H9 (cell line): ENCODE data around the gene MEX3C. TPM values are rescaled to one million over a fixed set of nuclear protein-coding genes. Genes with fewer than 3 reads are reported as not detected.

ENCODE experiments used
- DNase-seq: peaks from one replicate; pipeline ENCODE4 v3.0.0-alpha.2; 2017
- H2AFZ ChIP-seq: one replicate; pipeline ENCODE4 v1.6.1; 2013; ENCODE audit warnings: mild to moderate bottlenecking, low read length, control low read depth, moderate library complexity
- H2AK5ac ChIP-seq: 2 replicates; pipeline ENCODE4 v1.6.1; 2013; ENCODE audit warnings: low read length, control low read depth, mixed read lengths; ENCODE audit not compliant: insufficient read length
- H2BK120ac ChIP-seq: one replicate; pipeline ENCODE4 v1.6.1; 2013; ENCODE audit warnings: low read depth, mild to moderate bottlenecking, low read length, control low read depth, inconsistent platforms; ENCODE audit not compliant: poor library complexity, severe bottlenecking
- H2BK12ac ChIP-seq: 2 replicates; pipeline ENCODE4 v1.6.1; 2013; ENCODE audit warnings: low read length, control low read depth, mixed read lengths, low read depth; ENCODE audit not compliant: insufficient read length
- H2BK15ac ChIP-seq: 2 replicates; pipeline ENCODE4 v1.6.1; 2013; ENCODE audit warnings: low read depth, low read length, control low read depth
- H2BK20ac ChIP-seq: one replicate; pipeline ENCODE4 v1.6.1; 2013; ENCODE audit warnings: low read depth, mild to moderate bottlenecking, low read length, control low read depth, inconsistent platforms; ENCODE audit not compliant: poor library complexity, severe bottlenecking
- H2BK5ac ChIP-seq: 2 replicates; pipeline ENCODE4 v1.6.1; 2013; ENCODE audit warnings: low read length, control low read depth, mixed read lengths; ENCODE audit not compliant: insufficient read length
- H3K14ac ChIP-seq: 2 replicates; pipeline ENCODE4 v1.6.1; 2013; ENCODE audit warnings: low read length, control low read depth; ENCODE audit not compliant: insufficient read depth
- H3K18ac ChIP-seq: 2 replicates; pipeline ENCODE4 v1.6.1; 2013; ENCODE audit warnings: low read depth, mild to moderate bottlenecking, mixed read lengths, low read length, control low read depth; ENCODE audit not compliant: insufficient read length
- H3K23ac ChIP-seq: 2 replicates; pipeline ENCODE4 v1.6.1; 2013; ENCODE audit warnings: low read length, control low read depth, mixed read lengths, low read depth; ENCODE audit not compliant: insufficient read length
- H3K23me2 ChIP-seq: 2 replicates; pipeline ENCODE4 v1.6.1; 2013; ENCODE audit warnings: low read depth, mild to moderate bottlenecking, mixed read lengths, low read length, control low read depth; ENCODE audit not compliant: insufficient read length, poor library complexity, severe bottlenecking
- H3K27ac ChIP-seq: 2 replicates; pipeline ENCODE4 v1.5.1; 2013; ENCODE audit warnings: low read length, control low read depth, mixed read lengths, low read depth; ENCODE audit not compliant: insufficient read length
- H3K27me3 ChIP-seq: 2 replicates; pipeline ENCODE4 v1.6.1; 2013; ENCODE audit warnings: low read length, control low read depth, inconsistent platforms; ENCODE audit not compliant: insufficient read depth
- H3K4ac ChIP-seq: 2 replicates; pipeline ENCODE4 v1.6.1; 2013; ENCODE audit warnings: low read depth, mild to moderate bottlenecking, control low read depth, inconsistent platforms, low read length, moderate library complexity
- H3K4me1 ChIP-seq: 2 replicates; pipeline ENCODE4 v1.6.1; 2013; ENCODE audit warnings: low read length, control low read depth, inconsistent platforms; ENCODE audit not compliant: insufficient read depth
- H3K4me2 ChIP-seq: 2 replicates; pipeline ENCODE4 v1.6.1; 2013; ENCODE audit warnings: low read length, control low read depth, mixed read lengths; ENCODE audit not compliant: insufficient read length, insufficient read depth
- H3K56ac ChIP-seq: 2 replicates; pipeline ENCODE4 v1.6.1; 2013; ENCODE audit warnings: low read depth, mild to moderate bottlenecking, mixed read lengths, low read length, control low read depth; ENCODE audit not compliant: insufficient read length
- H3K79me1 ChIP-seq: 2 replicates; pipeline ENCODE4 v1.6.1; 2013; ENCODE audit warnings: low read depth, mild to moderate bottlenecking, moderate library complexity, low read length, control low read depth, inconsistent platforms; ENCODE audit not compliant: insufficient read depth, poor library complexity, severe bottlenecking
- H3K79me2 ChIP-seq: 2 replicates; pipeline ENCODE4 v1.6.1; 2013; ENCODE audit warnings: low read length, control low read depth, inconsistent platforms; ENCODE audit not compliant: insufficient read depth
- H3K9ac ChIP-seq: 2 replicates; pipeline ENCODE4 v1.6.1; 2013; ENCODE audit warnings: low read length, control low read depth, mixed read lengths; ENCODE audit not compliant: insufficient read length; ENCODE audit errors: extremely low read depth
- H3K9me3 ChIP-seq: one replicate; pipeline ENCODE4 v1.6.1; 2013; ENCODE audit warnings: low read depth, low read length, inconsistent platforms; ENCODE audit not compliant: control insufficient read depth
- H3T11ph ChIP-seq: one replicate; pipeline ENCODE4 v1.6.1; 2013; ENCODE audit warnings: mild to moderate bottlenecking, low read length, control low read depth, inconsistent platforms
- H4K20me1 ChIP-seq: one replicate; pipeline ENCODE4 v1.6.1; 2013; ENCODE audit not compliant: control insufficient read depth, insufficient read length, insufficient read depth
- H4K5ac ChIP-seq: 2 replicates; pipeline ENCODE4 v1.6.1; 2013; ENCODE audit warnings: low read depth, mild to moderate bottlenecking, mixed read lengths, low read length, control low read depth; ENCODE audit not compliant: insufficient read length
- H4K8ac ChIP-seq: replicated peaks from 2 replicates; pipeline ENCODE4 v1.6.1; 2013; ENCODE audit warnings: low read length, control low read depth, mixed read lengths, low read depth; ENCODE audit not compliant: insufficient read length
- H4K91ac ChIP-seq: 2 replicates; pipeline ENCODE4 v1.6.1; 2013; ENCODE audit warnings: low read depth, mild to moderate bottlenecking, moderate library complexity, mixed read lengths, low read length, control low read depth; ENCODE audit not compliant: insufficient read length
- H3K27ac Mint-ChIP-seq, 3 experiments: 2 replicates in 2 of 3; 3 replicates in 1 of 3; pipeline ENCODE4 v1.8.0; 2020 to 2021; ENCODE audit warnings: mixed read lengths in 3 of 3, mild to moderate bottlenecking in 1 of 3, moderate library complexity in 1 of 3
- H3K27me3 Mint-ChIP-seq: 2 replicates; pipeline ENCODE4 v1.8.0; 2021; ENCODE audit warnings: low read depth, mild to moderate bottlenecking, moderate library complexity, mixed read lengths
- H3K36me3 Mint-ChIP-seq, 3 experiments: 2 replicates in 2 of 3; 3 replicates in 1 of 3; pipeline ENCODE4 v1.8.0; 2020 to 2021; ENCODE audit warnings: low read depth in 3 of 3, mixed read lengths in 3 of 3; ENCODE audit not compliant: insufficient read depth in 1 of 3
- H3K4me1 Mint-ChIP-seq, 2 experiments: 2 replicates each; pipeline ENCODE4 v1.8.0; 2020; ENCODE audit warnings: mixed read lengths in 2 of 2
- H3K4me3 Mint-ChIP-seq, 2 experiments: 2 replicates in 1 of 2; 3 replicates in 1 of 2; pipeline ENCODE4 v1.8.0; 2020 to 2021; ENCODE audit warnings: mild to moderate bottlenecking in 2 of 2, mixed read lengths in 2 of 2, moderate library complexity in 1 of 2
- H3K9me3 Mint-ChIP-seq, 2 experiments: 2 replicates in 1 of 2; 3 replicates in 1 of 2; pipeline ENCODE4 v1.8.0; 2020; ENCODE audit warnings: mild to moderate bottlenecking in 2 of 2, mixed read lengths in 2 of 2, moderate library complexity in 1 of 2
- CTCF ChIP-seq: fragments of 200-600 bp; sonication (generic); conservative IDR thresholded peaks from 3 replicates; pipeline ENCODE4 v1.8.0; 2021; ENCODE audit warnings: antibody characterized with exemption, mild to moderate bottlenecking
- WGBS: extraction: QIAGEN DNeasy Blood & Tissue Kit; methylation state at CpG from one replicate; pipeline ENCODE4 v1.1.7; 2013; ENCODE audit warnings: missing lambda C conversion rate, low lambda C conversion rate, mixed read lengths; ENCODE audit not compliant: insufficient read length; ENCODE audit errors: extremely low coverage; 5-methylcytosine and 5-hydroxymethylcytosine counted together
- total RNA-seq: library from RNA; stranded (reverse); gene quantifications from 2 replicates; pipeline ENCODE4 v1.2.1, GENCODE V29; 2021

MEX3C gene
- total RNA-seq, 1 experiment from 2014 or later, result 98.1 TPM

GRCh38 chr18:51234117-51235008, 36.9 kb upstream of the MEX3C start:
- no peak overlapping the region for H4K91ac ChIP-seq
- H3T11ph ChIP-seq, result no peak overlapping the region
- no peak for DNase-seq
- Mint-ChIP-seq H3K4me3 (no peak overlapping the region), H3K9me3 (no peaks in the 10 kb centered on the region), H3K36me3 (no peaks in the 10 kb centered on the region), H3K4me1 (peaks cover 17 to 19% of the 10 kb centered on the region in 2 experiments), H3K27ac (no peak overlapping the region), H3K27me3 (no peaks in the 10 kb centered on the region; the same call in 1 of the 2 replicates)
- no peak overlapping the region for H3K27ac ChIP-seq
- H2AFZ ChIP-seq, result no peak overlapping the region
- H3K27me3 ChIP-seq, result no peaks in the 10 kb centered on the region
- no peak overlapping the region for H3K9ac ChIP-seq
- no peak overlapping the region for H2BK15ac ChIP-seq
- H3K4me2 ChIP-seq, result no peak overlapping the region
- H2AK5ac ChIP-seq, result no peak overlapping the region
- no peaks in the 10 kb centered on the region for H4K20me1 ChIP-seq
- H2BK120ac ChIP-seq, result no peak overlapping the region
- no peak overlapping the region for H3K56ac ChIP-seq
- no peak overlapping the region for H3K18ac ChIP-seq
- no peak overlapping the region for H2BK5ac ChIP-seq
- H3K4ac ChIP-seq, result no peak overlapping the region
- H3K79me1 ChIP-seq, result no peaks in the 10 kb centered on the region
- no CpG with 5 or more reads among the region's 11 CpGs for WGBS
- H2BK12ac ChIP-seq, result no peak overlapping the region
- no peak overlapping the region for H2BK20ac ChIP-seq
- H3K79me2 ChIP-seq, result no peaks in the 10 kb centered on the region
- no peak overlapping the region for H4K8ac ChIP-seq
- no peaks in the 10 kb centered on the region for H3K9me3 ChIP-seq
- no peak overlapping the region for H3K14ac ChIP-seq
- no peak for TF ChIP-seq CTCF
- no peaks in the 10 kb centered on the region; the same call in 1 of the 2 replicates for H3K4me1 ChIP-seq
- H3K23ac ChIP-seq, result no peak overlapping the region
- H4K5ac ChIP-seq, result no peak overlapping the region
- no peaks in the 10 kb centered on the region for H3K23me2 ChIP-seq
